Measurements from ENCODE around the gene MATCAP1. TPM values are rescaled to one million over a fixed set of nuclear protein-coding genes. Genes with fewer than 3 reads are reported as not detected.

The MATCAP1 gene
- total RNA-seq, 1 donor from 2014 or later: 145 TPM

GRCh38 chr16:67184453-67184994 is 761 bp upstream of the MATCAP1 start:
- peaks cover 3% of the 10 kb centered on the region for H3K4me1 Mint-ChIP-seq (ENCODE audit: low read depth)
- no peaks in the 10 kb centered on the region for H3K9me3 Mint-ChIP-seq (ENCODE audit: low read depth)
- H3K36me3 Mint-ChIP-seq (ENCODE audit: insufficient read depth): no peaks in the 10 kb centered on the region
- no peak for TF ChIP-seq CTCF (IDR thresholded peaks at IDR 0.05; ENCODE audit: unreplicated experiment)
- no peak for DNase-seq (ENCODE audit: low spot score, unreplicated experiment)
- no peak overlapping the region for H3K27ac Mint-ChIP-seq
- H3K27me3 Mint-ChIP-seq: peaks cover 7% of the 10 kb centered on the region
- H3K4me3 Mint-ChIP-seq (ENCODE audit: low read depth): peak overlapping the region; percentile 51

- Mint-ChIP-seq H3K9me3 (ENCODE audit: low read depth) (no peaks in the 10 kb centered on the region), H3K27me3 (peaks cover 11% of the 10 kb centered on the region), H3K4me3 (ENCODE audit: low read depth) (no peak overlapping the region), H3K27ac (no peak overlapping the region), H3K36me3 (ENCODE audit: insufficient read depth) (no peaks in the 10 kb centered on the region), H3K4me1 (ENCODE audit: low read depth) (peaks cover 5% of the 10 kb centered on the region)
- DNase-seq (ENCODE audit: low spot score, unreplicated experiment): no peak
- no peak for TF ChIP-seq CTCF (IDR thresholded peaks at IDR 0.05; ENCODE audit: unreplicated experiment)
These were observed 508 bp downstream of the MATCAP1 start for GRCh38 chr16:67183284-67183626.

- Mint-ChIP-seq H3K36me3 (ENCODE audit: insufficient read depth) (no peaks in the 10 kb centered on the region), H3K4me1 (ENCODE audit: low read depth) (peaks cover 7% of the 10 kb centered on the region), H3K4me3 (ENCODE audit: low read depth) (no peak overlapping the region), H3K27ac (no peak overlapping the region), H3K27me3 (peaks cover 17% of the 10 kb centered on the region), H3K9me3 (ENCODE audit: low read depth) (no peaks in the 10 kb centered on the region)
- no peak for TF ChIP-seq CTCF (IDR thresholded peaks at IDR 0.05; ENCODE audit: unreplicated experiment)
- no peak for DNase-seq (ENCODE audit: low spot score, unreplicated experiment)
These were observed 1.5 kb downstream of the MATCAP1 start for GRCh38 chr16:67182288-67182687.

- no peak for DNase-seq (ENCODE audit: low spot score, unreplicated experiment)
- peaks cover 7% of the 10 kb centered on the region for H3K4me1 Mint-ChIP-seq (ENCODE audit: low read depth)
- no peaks in the 10 kb centered on the region for H3K9me3 Mint-ChIP-seq (ENCODE audit: low read depth)
- TF ChIP-seq CTCF (IDR thresholded peaks at IDR 0.05; ENCODE audit: unreplicated experiment): no peak
- H3K4me3 Mint-ChIP-seq (ENCODE audit: low read depth): no peak overlapping the region
- no peak overlapping the region for H3K27ac Mint-ChIP-seq
- peaks cover 3% of the 10 kb centered on the region for H3K36me3 Mint-ChIP-seq (ENCODE audit: insufficient read depth)
- H3K27me3 Mint-ChIP-seq: peaks cover 22% of the 10 kb centered on the region
These were observed 2.4 kb downstream of the MATCAP1 start for GRCh38 chr16:67181346-67181745.

GRCh38 chr16:67180166-67180565 is 3.6 kb downstream of the MATCAP1 start:
- Mint-ChIP-seq H3K27me3 (peaks cover 27% of the 10 kb centered on the region), H3K4me1 (ENCODE audit: low read depth) (peaks cover 6% of the 10 kb centered on the region), H3K36me3 (ENCODE audit: insufficient read depth) (peaks cover 4% of the 10 kb centered on the region), H3K4me3 (ENCODE audit: low read depth) (no peak overlapping the region), H3K9me3 (ENCODE audit: low read depth) (no peaks in the 10 kb centered on the region), H3K27ac (no peak overlapping the region)
- no peak for TF ChIP-seq CTCF (IDR thresholded peaks at IDR 0.05; ENCODE audit: unreplicated experiment)
- no peak for DNase-seq (ENCODE audit: low spot score, unreplicated experiment)
